ENCODE results near the gene RTRAF.

GRCh38 chr14:51960866-51961265 is 28.5 kb upstream of the RTRAF start:
- TF ChIP-seq CTCF (IDR thresholded peaks at IDR 0.05; ENCODE audit: extremely low read depth in 1 of 2, insufficient read depth in 1 of 2, low read depth in 1 of 2, low read length in 2 of 2), result no peak
- no peak for TF ChIP-seq POLR2A (IDR thresholded peaks at IDR 0.05; ENCODE audit: low read depth, low read length)
- no peak for TF ChIP-seq FOS (IDR thresholded peaks at IDR 0.05; ENCODE audit: borderline replicate concordance, insufficient read depth, low read length)
- no peak for TF ChIP-seq JUN (IDR thresholded peaks at IDR 0.05; ENCODE audit: borderline replicate concordance, insufficient read depth, insufficient read length, low read depth)
- TF ChIP-seq POLR2AphosphoS5 (IDR thresholded peaks at IDR 0.05; ENCODE audit: insufficient read depth, low read depth, low read length), result no peak
- TF ChIP-seq EZH2 (IDR thresholded peaks at IDR 0.05; ENCODE audit: borderline replicate concordance, low read depth, low read length, severe bottlenecking), result no peak
- no peak for TF ChIP-seq MAX (IDR thresholded peaks at IDR 0.05; ENCODE audit: insufficient read depth, insufficient read length)
- no peak for TF ChIP-seq GATA2 (IDR thresholded peaks at IDR 0.05; ENCODE audit: insufficient read depth, insufficient read length, low read depth, low read length)
- TF ChIP-seq MYC (IDR thresholded peaks at IDR 0.05; ENCODE audit: low read depth, low read length), result no peak

Measured in endothelial cell of umbilical vein (primary cell).